Measurements from ENCODE around the gene NXPH1.

DNA sequence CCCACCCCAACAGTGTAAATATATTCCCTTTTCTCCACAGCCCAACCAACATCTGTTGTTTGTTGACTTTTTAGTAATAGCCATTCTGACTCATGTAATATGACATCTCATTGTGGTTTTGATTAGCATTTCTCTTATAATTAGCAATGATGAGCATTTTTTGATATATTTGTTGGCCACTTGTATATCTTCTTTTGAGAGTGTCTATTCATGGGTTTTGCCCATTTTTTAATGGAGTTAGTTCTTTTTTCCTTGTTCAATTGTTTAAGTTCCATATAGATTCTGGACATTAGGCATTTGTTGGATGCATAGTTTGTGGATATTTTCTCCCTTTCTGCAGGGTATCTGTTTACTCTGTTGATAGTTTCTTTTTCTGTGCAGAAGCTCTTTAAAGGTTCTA is 340.1 kb downstream of the NXPH1 start:
- no peak for TF ChIP-seq POLR2AphosphoS5 (IDR thresholded peaks at IDR 0.05; ENCODE audit: borderline replicate concordance, low read depth, low read length)
- TF ChIP-seq EZH2 (IDR thresholded peaks at IDR 0.05), result no peak
- TF ChIP-seq FOXP2 (optimal IDR thresholded peaks at IDR 0.05; ENCODE audit: control extremely low read depth, extremely low read length, insufficient read depth), result no peak
